ENCODE results near the gene IFT52.

The IFT52 gene, protein sequence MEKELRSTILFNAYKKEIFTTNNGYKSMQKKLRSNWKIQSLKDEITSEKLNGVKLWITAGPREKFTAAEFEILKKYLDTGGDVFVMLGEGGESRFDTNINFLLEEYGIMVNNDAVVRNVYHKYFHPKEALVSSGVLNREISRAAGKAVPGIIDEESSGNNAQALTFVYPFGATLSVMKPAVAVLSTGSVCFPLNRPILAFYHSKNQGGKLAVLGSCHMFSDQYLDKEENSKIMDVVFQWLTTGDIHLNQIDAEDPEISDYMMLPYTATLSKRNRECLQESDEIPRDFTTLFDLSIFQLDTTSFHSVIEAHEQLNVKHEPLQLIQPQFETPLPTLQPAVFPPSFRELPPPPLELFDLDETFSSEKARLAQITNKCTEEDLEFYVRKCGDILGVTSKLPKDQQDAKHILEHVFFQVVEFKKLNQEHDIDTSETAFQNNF

DNA sequence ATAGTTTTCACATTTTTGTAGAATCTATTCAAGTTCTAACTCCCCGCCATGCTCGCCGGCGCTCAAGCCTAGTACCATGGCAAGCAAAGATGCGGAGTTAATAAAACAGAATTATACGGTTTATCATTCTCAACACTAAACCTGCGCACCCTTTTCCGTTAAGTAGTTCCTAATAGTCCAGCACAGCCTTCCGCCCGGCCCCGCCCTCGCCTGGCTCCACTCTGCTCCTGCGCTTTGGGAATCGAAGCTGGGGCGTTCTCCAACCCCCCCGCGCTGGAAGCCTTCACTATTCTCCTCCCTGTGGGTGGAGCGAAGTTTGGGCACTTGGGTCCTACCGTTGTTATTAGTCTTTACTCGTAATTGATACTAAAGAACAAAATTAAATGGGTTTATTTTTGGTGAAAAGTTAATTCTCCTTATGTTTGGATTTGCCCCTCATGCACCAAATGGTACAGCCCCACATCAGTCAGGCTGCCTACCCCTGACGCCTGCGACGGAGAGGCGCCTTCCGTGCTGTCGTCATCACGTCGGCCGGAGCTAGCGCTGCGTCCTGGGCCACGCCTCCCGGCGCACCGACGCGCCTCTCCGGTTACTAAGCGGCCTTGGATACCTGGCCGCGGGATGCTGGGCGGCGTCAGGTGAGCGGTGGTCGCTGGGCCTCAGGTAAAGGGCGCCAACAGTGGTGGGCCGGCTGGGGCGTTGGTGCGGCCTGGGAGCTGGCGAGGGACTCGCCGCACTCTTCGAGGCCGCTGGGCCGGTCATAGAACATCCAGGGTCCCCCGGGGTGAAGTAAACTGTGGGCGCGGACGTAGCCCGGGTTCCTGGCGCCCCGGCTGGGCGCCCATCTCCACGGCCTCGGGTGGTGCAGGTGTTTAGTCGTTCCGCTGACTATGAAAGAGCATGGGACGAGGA is at the start of gene IFT52:
Gene IFT52 (plus strand): TSS at position 546 of the 912 bp plus-strand sequence. CDS start 3,762 bp downstream, outside the sequence.
- peak; percentile 91 for DNase-seq

DNA sequence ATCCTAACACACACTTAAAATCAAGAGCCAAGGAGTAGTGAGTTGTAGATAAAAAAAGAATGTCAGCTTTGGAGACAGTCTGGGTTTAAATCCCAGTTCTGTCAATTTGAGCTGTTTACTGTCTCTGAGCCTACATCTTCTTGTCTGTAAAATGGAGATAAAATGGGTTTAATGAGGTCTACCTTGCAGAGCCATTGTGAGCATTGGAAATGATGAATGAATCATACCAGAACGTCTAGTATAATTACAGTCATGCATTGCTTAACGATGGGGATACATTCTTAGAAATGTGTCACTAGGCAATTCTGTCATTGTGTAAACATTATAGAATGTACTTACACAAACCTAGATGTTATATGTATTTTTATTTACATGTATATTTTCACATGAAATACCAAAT is 49.5 kb upstream of the IFT52 start:
- no peak for DNase-seq

DNA sequence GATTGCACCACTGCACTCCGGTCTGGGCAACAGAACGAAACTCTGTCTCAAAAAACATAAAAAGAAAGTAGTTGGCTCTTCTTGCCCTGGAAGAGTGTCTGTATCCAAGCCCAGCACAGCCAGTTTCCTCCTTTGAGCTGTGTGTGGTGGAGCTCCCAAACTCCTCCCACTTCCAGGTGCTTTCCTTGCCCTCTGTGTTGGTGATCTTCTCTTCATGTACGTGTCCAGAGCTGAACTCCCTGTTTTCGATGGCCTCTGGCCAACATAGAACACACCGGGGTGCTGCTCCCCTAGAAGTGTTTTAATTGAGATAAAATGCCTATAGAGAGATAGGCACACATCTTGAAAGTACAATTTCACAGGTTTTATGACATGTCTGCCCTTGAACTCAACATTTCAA is 48.6 kb upstream of the IFT52 start:
- no peak for DNase-seq

DNA sequence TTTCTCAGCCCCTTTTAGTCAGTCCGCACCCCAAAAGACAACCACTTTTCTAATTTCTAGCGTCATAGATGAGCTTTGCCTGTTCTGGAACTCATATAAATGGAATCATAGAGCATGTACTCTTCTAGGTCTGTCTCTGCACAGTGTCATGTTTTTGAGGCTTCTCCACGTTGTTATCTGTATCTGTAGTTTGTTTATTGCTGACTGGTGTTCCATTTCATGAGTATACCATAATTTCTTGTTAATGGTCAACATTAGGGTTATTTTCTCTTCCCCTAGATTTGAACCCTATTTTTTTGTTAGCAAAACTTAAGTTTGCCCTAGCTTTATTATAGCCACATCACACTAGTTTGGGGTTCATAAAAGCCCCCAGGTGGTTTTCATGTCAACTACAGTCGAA is 48.1 kb upstream of the IFT52 start:
- DNase-seq, result no peak

DNA sequence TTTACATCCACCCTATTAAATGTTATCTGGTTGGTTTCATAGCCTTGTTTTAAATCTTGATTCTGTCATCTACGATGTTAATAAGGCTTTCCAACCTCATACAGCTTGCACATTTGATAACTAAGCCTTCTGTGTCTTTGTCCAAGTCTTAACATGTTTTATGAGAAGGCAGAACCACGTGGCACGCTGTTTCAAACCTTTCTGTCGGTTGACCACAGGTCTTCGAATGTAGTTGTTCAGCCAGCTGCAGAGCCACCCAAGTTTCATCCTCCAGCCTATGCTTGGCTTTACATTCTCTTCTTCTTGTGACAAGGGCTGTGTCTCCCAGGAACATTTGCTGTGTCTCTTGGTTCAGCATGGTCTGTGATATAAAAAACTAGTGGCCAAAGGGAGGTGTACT is 47.6 kb upstream of the IFT52 start:
- no peak for DNase-seq

DNA sequence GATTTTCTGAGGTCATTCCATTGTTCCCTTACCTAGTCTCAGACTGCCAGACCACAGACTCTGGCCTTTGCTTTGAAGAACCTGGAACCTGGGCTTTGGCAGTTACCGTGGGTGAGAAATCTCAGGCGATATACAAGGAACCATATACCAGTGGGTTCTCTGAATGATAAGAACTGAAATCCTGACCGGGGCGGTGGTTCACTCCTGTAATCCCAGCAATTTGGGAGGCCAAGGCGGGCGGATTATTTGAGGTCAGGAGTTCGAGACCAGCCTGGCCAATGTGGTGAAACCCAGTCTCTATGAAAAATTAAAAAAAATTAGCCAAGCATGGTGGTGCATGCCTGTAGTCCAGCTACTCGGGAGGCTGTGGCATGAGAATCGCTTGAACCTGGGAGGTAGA is 46.2 kb upstream of the IFT52 start:
- DNase-seq, result no peak

DNA sequence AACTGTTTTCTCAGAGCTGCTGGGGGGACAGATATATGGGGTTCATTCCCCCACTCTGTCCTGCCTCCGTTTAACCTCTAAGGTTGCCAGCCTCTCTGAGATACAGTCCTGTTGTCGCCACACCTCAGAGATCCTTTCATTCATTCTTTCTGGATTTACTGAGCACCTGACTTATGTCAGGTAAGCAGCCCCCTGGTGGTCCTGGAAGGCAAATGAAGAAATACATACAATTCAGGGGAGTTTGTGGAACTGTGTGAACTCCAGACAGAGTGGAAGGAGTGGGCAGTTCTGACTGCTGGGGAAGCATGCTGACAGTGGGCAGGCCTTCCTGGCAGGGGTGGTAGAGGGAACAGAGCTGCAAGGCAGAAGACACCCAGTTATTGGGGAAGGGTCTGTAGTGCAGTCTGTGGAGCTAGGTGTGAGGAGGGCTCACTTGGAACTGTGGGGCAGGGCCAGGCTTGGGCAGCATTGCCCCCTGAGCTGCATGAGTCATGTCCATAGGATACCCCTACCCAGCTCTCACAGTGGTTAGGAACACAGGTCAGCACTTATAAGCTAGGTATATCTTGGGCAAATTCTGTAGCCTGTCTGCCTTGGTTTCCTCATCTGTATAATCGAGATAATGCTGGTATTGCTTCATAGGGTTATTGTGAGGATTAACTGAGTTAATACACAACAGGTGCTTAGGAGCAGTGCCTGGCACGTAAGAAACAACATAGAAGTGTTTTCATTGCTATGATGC is 44.7 kb upstream of the IFT52 start:
- no peak for DNase-seq

DNA sequence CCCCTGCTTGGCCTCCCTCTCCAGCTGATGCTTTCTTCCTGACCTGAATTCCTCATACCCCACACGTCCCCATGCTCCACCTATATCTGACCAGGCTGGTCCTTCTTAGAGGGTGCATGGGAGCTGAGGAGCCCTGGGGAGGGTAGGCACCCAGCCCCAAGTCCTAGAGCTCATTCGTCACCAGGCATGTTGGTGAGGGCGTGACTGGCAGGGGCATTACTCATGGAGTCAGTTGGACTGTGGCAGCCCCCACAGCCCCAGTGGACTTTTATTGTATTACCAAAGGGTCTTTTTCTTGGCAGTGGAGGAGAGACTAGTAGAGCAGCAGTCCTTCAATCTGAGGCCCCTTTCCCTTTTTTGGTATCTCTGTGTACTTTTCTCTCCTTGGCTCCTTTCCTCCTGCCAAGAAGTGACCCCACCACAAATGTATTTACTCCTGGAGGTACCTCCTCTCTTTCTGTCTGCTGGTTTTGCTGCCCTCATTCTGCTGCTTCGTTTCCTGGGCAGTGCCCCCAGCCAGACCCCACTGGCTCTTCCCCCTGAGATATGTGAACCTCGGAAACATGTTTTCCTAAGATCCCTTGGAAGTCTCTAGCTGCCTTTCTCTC is 42.4 kb upstream of the IFT52 start:
- DNase-seq, result no peak

DNA sequence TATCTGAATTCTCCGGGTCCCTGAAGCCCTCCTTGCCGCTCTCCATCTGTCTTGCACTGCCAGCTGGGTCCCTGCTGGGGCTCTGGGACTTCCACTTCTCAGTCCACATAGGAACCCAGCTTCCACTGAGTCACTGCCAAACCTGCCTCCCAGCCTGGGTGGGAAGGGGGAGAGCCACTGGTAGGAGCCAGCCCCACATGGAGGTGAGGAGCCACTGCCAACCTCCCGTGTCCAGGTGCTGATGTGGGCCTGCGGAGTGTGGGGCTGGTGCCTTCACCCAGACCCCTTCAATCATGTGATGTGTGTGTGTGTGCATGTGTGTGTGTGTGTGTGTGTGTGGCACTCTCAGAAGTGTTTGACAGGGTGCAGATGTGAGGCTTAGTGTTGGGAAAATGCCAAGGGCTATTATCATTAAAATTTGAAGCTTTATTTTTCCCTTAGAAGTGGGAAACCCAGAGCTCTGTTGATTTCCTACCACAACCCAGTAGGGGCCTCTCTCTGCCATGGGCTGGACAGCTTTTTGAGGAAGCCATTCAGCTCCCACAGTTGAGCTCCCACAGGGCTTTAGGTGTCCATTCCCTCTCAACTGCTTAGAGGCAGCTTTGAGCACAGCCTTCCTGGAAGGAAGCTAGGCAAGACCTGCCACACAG is 41.2 kb upstream of the IFT52 start:
- DNase-seq, result no peak

DNA sequence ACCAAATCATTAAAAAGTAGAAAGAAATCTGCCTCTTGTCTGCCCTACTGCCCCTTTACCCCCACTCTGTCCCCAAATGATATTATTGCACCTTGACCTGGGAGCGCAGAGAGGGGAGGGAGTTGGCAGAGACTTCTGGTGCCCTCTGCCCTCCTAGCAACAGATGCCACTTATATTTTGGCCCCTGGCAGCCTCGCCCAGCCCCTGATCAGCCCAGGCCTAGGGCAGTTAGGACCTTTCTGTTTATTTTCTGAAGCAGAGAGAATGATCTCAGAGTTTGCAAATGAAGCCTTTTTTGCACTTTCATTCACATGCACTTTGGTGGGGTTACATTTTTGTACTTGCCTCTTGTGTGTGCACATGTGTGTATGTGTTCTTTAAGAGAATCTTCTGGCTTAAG is 40.3 kb upstream of the IFT52 start:
- no peak for DNase-seq

DNA sequence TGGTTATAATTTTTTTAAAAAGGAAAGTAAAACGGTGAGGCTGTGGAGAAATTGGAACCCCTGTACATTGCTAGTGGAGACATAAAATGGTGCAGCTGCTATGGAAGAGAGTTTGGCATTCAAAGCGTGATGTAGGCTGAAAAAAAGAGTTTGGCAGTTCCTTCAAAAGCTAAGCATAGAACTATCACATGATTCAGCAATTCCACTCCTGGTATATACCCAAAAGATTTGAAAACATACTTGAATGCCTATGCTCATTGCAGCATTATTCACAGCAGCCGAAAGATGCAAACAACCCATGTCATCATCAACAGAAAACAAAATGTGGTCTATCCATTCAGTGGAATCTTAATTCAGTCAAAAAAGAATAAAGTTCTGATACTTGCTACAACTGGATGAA is 36.4 kb upstream of the IFT52 start:
- no peak for DNase-seq

DNA sequence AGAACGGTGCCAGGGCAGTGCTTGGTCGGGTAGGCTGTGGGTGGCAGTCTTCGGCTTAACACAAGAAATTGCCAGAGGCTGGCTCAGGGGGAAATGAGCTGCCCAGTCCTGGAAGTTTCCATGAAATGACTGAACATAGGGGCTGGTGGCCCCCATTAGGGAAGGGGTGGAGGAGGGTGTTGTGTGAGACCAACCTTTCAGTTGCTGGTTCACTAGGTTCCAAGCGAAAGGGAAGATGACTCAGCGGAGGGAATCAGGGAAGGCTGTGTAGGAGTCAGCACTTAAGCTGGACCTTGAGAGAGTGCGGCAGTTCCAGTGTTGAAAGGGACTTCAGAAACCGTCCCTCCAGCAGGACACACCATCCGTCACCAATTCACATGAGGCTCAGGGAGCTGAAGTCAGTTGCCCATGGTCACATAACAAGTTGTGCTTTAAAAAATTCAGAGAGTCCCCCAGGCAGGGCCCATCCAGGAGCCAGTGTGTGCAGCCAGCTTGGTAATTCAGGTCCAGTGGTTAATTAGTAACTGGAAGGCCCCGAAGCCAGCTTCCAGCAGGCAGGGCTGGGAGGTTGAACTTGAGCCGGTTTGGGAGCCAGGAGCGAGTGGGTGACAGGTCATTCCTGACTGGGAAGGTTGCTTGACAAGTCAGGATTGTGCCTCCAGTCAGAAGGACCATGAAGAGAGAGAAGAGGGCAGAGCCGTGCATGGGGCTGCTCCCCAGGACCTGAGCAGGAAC is 32.2 kb upstream of the IFT52 start, which contains the start of gene SGK2:
Gene SGK2 (plus strand): TSS at position 616 of the 735 bp plus-strand sequence. CDS start 7,469 bp downstream, outside the sequence.
- DNase-seq, result no peak

DNA sequence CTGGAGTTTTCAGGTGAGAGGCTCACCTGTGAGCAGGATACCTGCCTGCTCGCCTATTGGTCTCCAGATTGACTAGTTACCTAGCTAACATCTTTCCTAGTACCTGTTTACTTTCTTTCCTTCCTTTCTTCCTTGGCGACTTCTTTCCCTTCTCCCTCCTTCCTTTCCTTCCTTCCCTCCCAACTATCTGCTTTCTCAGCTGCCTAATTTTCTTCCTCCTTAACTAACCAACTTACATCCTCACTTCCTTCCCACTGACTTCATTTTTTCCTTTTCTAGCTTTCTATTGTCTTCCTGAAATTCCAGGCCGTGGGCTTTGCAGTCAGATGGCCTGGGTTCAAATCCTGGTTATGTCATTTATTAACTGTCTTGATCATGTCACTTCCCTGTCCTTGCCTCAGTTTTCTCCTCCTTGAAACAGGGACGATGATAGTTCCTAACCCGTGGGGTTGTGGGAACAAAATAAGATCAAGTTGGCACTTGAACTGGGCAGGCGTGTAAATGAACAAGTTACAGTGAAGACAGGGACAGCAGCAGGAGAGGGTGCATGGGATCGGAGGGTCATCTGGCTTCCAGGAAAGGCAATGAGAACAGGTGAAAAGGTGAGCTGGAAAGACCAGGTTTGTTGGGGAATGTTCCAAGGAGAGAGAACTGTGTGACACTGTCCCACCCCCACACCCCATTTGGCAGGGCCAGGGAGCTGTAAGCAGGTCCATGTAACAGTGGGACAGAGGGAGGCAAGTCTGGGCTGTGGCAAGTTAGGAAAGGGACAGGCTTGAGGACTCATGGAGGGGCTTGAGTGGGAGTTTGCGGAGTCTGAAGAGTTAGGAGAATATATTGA is 31.4 kb upstream of the IFT52 start:
- DNase-seq, result no peak

DNA sequence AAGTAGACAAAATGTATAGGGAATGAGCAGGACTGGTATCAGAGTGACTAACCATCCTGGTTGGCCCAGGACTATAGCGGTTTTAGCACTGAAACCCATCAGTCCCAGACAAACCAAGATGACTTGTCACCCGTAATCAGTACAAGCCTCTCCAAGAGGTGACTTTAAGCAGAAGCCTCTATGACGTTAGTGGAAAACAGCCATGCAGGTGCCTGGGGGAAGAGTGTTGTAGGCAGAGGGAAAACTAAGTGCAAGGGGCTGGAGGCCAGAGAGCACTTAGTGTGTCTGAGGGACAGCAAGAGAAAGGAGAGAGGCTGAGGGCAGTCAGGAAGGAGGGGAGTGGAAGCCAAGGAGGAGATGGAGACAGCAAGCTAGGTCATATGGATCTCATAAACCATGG is 29.8 kb upstream of the IFT52 start:
- no peak for DNase-seq

DNA sequence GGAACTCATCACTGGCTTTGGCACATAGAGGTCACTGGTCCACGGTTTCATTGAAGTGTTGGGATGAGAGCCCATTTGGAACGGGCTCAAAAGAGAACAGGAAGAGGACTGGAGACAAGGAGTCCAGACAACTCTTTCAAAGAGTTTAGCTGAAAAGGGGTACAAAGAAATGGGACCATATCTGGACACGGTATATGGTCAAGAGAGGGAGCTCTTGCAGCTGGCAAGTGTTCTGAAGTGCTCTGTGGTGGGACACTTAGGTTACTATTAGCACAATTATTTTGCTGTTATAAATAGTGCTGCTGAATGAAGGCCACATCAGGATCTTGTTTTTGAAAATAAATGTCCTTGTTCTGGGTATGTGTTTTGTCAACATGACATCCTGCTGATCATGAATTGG is 27.3 kb upstream of the IFT52 start:
- DNase-seq, result peak in 1 of 2 experiments; percentile 34

DNA sequence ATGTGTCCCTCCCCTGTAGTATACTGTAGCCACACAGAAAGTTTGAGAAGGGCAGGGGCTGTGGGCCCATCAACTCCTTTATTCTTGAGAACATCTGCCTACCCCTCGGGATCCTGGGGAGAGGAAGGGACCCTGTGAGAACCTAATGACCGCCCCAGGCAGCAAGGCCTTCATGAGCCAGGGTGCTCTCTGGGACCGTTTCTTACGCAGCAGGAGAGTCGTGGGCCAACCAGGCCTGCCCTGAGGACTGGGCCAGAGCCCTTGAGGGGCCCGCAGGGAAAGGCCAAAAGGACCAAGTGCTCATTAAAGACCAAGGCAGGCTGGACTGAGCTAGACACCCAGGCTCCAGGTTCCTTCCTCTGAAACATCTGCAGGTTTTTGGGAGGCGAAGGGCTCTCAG is 26.7 kb upstream of the IFT52 start:
- no peak for DNase-seq

DNA sequence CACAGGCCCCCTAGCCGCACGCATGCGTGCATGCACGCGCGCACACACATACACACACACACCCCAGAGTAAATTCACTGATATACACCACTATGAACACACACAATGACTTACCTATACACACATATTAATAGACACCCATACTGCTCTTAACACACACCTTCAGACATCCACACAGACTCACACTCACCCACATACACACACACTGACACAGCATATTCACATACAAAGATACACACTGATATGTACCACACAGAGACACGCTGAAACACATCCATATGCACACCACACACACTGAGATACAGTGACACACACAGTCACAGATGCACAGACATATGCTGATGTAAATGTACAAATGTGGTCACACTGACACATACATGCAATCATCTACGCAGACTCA is 26.3 kb upstream of the IFT52 start:
- DNase-seq, result no peak

DNA sequence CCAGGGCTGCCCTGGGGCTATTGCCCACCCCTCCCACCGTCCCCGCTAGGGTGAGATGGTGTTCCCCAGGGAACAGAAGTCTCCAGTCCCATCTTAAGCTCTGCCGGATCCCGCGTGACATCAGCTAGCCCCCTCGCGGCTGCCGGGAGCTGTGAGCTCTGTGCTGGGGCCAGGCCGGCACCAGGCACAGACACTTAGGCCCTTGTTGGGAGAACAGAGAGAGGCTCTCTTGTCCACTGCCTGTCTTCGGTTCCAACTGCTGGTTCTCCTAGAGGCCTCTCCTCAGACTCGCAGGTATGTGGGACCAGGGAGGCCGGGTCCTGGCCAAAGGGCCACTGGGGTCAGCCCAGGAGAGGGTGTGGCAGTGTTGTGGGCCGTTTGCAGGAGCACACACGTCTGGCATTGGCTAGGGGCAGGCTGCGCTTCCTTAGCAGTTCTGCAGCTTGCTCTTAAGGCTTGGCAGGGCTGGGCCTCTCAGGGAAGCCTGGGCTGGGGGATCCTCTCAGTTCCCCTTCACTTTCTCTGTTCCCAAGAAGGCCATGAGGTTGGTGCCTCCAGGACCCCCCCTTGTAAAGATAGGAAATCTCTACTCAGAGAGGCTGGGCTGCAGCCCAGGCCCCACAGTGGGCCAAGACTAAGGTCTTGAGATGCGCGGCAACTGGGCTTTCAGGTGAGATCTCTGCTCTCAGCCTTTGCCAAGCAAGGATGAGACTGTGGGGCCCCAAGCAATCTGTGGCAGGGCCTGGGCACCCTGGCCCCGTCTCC is 25.6 kb upstream of the IFT52 start:
- DNase-seq, result no peak

DNA sequence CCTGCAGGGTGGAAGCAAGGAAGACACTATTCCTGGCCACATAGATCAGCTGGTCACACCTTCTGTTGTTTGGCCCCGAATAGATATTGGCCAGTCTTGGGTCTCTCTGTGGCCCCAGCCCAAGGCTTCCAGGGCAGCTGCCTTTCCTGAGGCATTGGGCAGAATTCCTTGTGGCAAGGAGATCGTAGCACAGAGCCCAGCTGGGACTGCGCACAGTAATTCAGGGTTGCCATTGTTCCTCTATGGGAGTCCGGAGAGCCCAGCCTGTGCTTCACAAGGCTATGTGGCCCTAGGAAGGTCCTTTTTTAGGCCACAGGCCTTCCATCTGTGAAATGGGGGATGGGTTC is 25.0 kb upstream of the IFT52 start:
- DNase-seq, result no peak

DNA sequence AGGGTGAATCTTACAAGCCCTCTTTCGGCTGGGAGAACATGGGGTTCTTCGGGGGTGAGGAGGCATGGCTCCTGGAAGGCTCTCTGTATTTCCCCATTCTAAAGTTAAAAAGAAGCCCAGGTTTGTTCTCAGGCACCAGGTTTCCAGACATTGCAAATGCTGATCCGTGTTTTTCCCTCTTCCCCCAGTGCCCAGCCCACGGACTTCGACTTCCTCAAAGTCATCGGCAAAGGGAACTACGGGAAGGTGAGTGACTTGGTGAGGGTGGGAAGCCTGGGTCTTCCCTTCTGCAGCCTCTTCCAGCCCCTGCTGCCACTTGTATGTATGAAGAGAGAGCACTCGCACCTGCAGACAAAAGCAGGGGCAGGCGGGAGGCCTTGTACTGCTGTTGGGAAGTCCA is 23.3 kb upstream of the IFT52 start:
- no peak for DNase-seq

Data from AML-193 (cell line).